Measurements from ENCODE around the gene C1QC.

C1QC gene

GRCh38 chr1:22677931-22678896 lies 34.8 kb downstream of the C1QC start:
- no peak for DNase-seq (ENCODE audit: low read depth in 2 of 2, low spot score in 1 of 2)

- DNase-seq (ENCODE audit: low read depth in 2 of 2, low spot score in 1 of 2): no peak
These were observed 37.3 kb downstream of the C1QC start for GRCh38 chr1:22680726-22681125.

- no peak for DNase-seq (ENCODE audit: low read depth in 2 of 2, low spot score in 1 of 2)
These were observed 38.3 kb downstream of the C1QC start for GRCh38 chr1:22681556-22682276.

GRCh38 chr1:22683547-22683946 lies 40.1 kb downstream of the C1QC start:
- DNase-seq (ENCODE audit: low read depth in 2 of 2, low spot score in 1 of 2): no peak

GRCh38 chr1:22685591-22686059 lies 42.2 kb downstream of the C1QC start:
- no peak for DNase-seq (ENCODE audit: low read depth in 2 of 2, low spot score in 1 of 2)

- DNase-seq (ENCODE audit: low read depth in 2 of 2, low spot score in 1 of 2): no peak
These were observed 43.8 kb downstream of the C1QC start for GRCh38 chr1:22687191-22687590.

- DNase-seq (ENCODE audit: low read depth in 2 of 2, low spot score in 1 of 2): no peak
These were observed 45.0 kb downstream of the C1QC start for GRCh38 chr1:22688466-22688865.

- no peak for DNase-seq (ENCODE audit: low read depth in 2 of 2, low spot score in 1 of 2)
These were observed 46.1 kb downstream of the C1QC start for GRCh38 chr1:22689505-22689904.

GRCh38 chr1:22691031-22691753 lies 47.8 kb downstream of the C1QC start:
- no peak for DNase-seq (ENCODE audit: low read depth in 2 of 2, low spot score in 1 of 2)

- no peak for DNase-seq (ENCODE audit: low read depth in 2 of 2, low spot score in 1 of 2)
These were observed 50.7 kb downstream of the C1QC start for GRCh38 chr1:22694172-22694571.

GRCh38 chr1:22696610-22697009 lies 53.2 kb downstream of the C1QC start:
- no peak for DNase-seq (ENCODE audit: low read depth in 2 of 2, low spot score in 1 of 2)

Data from stimulated activated CD8-positive, alpha-beta memory T cell treated with anti-CD3 and anti-CD28 coated beads, Interleukin-4, amount 100 ng/mL, for 1 hour (primary cell).